ELR (cell line): ENCODE results near the gene OGN.

Experiments used
- DNase-seq: peaks from one replicate; pipeline ENCODE4 v3.0.0-alpha.2; 2015; ENCODE audit warnings: low read depth

OGN gene

GRCh38 chr9:92342825-92343488 lies 61.4 kb downstream of the OGN start:
- peak; percentile 19 for DNase-seq

GRCh38 chr9:92341578-92341977 lies 62.8 kb downstream of the OGN start:
- DNase-seq: no peak

- no peak for DNase-seq
These were observed 71.1 kb downstream of the OGN start for GRCh38 chr9:92333282-92333634.
